PC-3 (cell line): ENCODE results near the gene CRISP1.

Experiments used
- CTCF ChIP-seq: fragments of 300-600 bp; sonication (generic); conservative IDR thresholded peaks from 2 replicates; pipeline ENCODE4 v1.5.1; 2017; ENCODE audit warnings: antibody characterized with exemption, low read depth, mild to moderate bottlenecking, low read length
- EZH2 ChIP-seq: fragments of 300-600 bp; sonication (generic); IDR thresholded peaks from one replicate; pipeline ENCODE4 v1.6.1; 2017; ENCODE audit warnings: antibody characterized with exemption, mild to moderate bottlenecking, low read length; ENCODE audit not compliant: unreplicated experiment
- EZH2phosphoT487 ChIP-seq: fragments of 300-600 bp; sonication (generic); IDR thresholded peaks from 2 replicates; pipeline ENCODE4 v1.6.1; 2018; ENCODE audit warnings: mild to moderate bottlenecking, antibody characterized with exemption, low read length, borderline replicate concordance

- no peak for TF ChIP-seq EZH2
- no peak for TF ChIP-seq CTCF
- TF ChIP-seq EZH2phosphoT487: no peak
Observed at GRCh38 chr6:49790341-49790740, 76.0 kb downstream of the CRISP1 start.
